GM19238 (cell line): ENCODE measurements around the gene HIGD1C.

Experiments
- DNase-seq: peaks from one replicate; pipeline ENCODE4 v3.0.0; 2011; ENCODE audit warnings: low spot score; ENCODE audit not compliant: insufficient read length

HIGD1C gene

DNA sequence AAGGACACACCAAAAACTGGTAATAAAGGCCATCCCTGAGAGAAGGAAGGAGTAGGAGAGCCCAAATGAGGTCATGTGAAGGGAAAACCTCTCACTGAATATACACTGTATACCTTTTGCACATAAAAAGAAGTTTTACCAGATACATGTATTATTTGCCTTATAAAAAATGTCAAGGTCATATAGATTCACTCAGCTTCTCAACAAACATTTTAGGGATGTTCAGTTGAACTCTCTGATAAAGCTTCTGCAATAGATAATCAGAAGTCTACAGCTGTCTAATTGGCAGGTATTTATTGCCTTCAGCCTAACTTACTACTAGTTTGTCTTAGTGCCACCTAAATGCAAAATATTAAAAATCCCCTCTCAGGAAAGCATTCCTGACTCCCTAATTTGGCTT lies 65.1 kb downstream of the HIGD1C start:
- no peak for DNase-seq

GRCh38 chr12:51018956-51019355 lies 66.6 kb downstream of the HIGD1C start:
- DNase-seq, result no peak

- DNase-seq, result no peak
Observed at GRCh38 chr12:51019927-51020326, 67.6 kb downstream of the HIGD1C start.
